SW480 (cell line): ENCODE results near the gene GALNT1.

Experiments used
- DNase-seq: peaks from one replicate; pipeline ENCODE4 v3.0.0-alpha.2; 2016; ENCODE audit warnings: low spot score

Gene GALNT1

DNA sequence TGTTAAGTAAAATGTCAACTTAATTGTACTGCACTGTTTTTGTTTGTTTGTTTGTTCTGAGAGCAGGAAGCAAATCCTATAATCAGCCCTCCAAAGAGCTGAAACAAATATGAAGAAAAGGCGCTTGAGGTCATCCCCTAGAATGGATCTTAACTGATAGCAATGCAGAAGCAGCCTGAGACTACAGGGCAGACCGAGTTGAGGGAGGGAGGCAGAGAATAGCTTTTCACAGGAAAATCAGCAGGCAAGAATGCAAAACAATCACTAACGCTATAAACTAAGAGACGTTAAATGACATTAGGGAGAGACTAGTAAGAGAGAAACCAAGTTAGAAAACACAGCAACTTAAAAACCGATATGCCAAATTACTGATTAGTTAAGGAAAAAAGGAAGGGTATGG, 37.2 kb downstream of the GALNT1 start:
- no peak for DNase-seq

DNA sequence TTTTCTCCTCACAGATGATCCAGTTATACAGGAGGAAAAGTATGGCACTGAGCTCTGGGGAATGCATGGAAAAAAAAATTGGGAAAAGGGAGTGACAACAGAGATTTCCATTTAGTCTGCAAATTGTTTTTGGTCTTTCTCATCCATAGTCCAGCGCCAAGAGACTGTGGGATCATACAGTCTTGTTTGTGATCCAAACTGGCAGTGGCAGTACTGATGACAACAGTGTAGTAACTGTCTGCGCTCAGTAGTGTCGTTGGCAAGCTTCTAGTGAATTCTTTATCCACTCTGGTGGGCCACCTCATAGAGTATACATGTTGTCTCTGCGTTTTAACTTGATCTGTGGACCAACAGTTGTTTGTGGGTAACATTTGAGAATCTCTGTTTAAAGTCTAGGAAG, 37.9 kb downstream of the GALNT1 start:
- DNase-seq = no peak

DNA sequence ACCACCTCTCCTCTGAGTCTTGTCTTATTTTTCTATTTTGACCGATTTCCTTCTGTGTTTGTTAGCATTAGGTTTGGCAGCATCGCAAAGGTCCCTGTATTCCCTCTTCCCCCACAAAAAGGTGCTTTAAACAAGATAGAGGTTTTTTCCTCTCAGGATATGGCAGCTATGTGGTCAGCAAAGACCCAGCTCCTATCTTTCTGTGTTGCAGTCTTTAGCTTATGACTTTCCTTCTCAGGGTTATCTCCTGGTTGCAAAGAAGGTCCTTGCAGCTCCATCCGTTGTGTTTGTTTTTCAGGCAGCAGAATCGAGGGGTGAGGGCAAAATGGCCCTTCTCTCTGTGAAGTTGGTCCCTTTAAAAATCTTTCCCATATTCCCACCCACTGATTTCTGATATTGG, 38.4 kb downstream of the GALNT1 start:
- no peak for DNase-seq

- no peak for DNase-seq
Measured at GRCh38 chr18:35620765-35621164, 39.2 kb downstream of the GALNT1 start.

- no peak for DNase-seq
Measured at GRCh38 chr18:35623255-35623654, 41.7 kb downstream of the GALNT1 start.

- DNase-seq = no peak
Measured at GRCh38 chr18:35624146-35624545, 42.6 kb downstream of the GALNT1 start.

GRCh38 chr18:35625232-35625631, 43.7 kb downstream of the GALNT1 start:
- no peak for DNase-seq

DNA sequence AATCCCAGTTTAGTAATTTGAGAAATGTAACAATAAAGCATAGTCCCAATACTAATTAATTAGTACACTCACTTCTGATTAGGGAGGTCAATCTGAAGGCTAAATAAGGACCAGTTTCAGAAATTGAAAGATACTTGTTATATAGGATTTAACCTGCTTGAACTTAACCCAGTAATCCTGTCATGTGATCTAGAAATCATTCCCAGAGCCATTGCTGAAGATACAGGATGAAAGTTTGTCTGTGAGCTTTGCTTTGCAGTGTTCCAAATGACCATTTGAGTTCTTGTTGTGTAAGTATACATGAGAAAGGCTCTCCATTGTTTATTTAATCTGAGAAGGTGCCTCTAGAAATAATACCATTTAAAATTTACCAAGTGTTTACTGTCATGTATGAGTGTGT, 52.2 kb downstream of the GALNT1 start:
- DNase-seq = no peak

DNA sequence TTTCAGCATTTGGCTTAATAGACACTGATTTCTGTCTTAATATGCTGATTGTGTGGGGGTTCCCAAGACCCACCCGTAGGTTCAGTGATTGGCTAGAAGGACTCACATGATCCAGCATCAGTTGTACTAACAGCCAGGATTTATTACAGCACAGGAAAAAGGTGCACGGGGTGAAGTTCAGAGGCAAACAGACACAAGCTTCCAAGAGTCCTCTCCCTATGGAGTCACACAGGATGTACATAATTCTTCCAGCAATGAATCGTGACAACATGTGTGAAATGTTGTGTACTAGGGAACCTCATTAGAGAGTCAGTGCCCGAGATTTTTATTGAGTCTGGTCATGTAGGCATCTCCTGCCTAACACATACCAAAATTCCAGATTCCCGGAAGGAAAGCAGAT, 52.8 kb downstream of the GALNT1 start:
- DNase-seq = no peak

- no peak for DNase-seq
Measured at GRCh38 chr18:35635170-35635569, 53.6 kb downstream of the GALNT1 start.

- no peak for DNase-seq
Measured at GRCh38 chr18:35637227-35637626, 55.7 kb downstream of the GALNT1 start.

DNA sequence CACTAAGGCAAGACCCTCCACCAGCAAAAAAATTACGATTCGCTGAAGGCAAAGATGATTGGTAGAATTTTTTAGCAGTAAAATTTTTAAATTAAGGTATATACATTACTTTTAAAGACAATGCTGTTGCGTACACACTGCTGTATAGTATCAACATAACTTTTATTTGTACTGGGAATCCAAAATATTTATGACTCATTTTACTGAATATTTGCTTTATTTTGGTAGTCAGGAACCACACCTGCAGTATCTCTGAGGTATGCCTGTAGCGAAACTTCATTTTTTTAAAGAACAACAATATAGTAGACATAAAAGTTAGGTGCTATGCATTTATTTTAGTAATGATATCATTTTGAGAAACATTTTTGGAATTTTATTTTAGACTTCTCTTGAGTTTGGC, 57.8 kb downstream of the GALNT1 start:
- no peak for DNase-seq

DNA sequence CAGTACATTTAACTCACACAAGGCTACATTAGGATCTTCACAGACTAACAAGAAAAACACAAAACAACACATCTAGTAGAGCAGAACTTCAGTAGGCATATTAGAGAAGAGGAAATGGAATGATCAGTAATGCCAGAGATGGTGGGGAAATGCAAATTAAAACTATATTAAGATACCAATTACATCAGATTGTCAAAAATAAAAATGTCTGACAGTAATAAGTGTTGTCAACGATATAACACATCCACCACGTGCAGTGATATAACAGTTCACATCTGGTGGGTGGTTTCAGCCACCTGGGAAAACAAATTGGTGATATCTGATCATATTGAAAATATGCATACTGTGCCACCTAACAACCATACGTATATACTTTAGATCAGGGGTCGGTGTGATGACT, 59.9 kb downstream of the GALNT1 start:
- no peak for DNase-seq

GRCh38 chr18:35641916-35642315, 60.4 kb downstream of the GALNT1 start:
- no peak for DNase-seq

- DNase-seq = no peak
Measured at GRCh38 chr18:35642802-35643201, 61.3 kb downstream of the GALNT1 start.

DNA sequence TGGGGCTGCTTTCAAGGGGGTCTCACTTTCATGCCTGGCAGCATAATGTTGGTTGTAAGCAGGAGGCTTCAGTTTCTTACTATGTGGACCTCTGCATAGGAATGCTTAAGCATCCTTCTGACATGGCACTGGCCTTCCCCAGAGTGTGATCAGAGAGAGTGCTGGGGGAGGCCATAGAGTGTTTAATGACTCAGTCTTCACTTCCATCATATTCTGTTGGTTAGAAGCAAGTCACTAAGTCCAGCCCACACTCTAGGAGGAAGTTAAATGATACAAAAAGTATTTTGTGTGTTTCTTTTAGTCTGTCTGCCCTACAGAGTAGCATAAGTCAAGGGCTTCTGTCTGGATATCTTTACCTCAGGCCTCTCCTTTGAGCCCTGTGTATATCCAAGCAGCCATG, 64.9 kb downstream of the GALNT1 start:
- DNase-seq = no peak

- DNase-seq = no peak
Measured at GRCh38 chr18:35653392-35654135, 72.0 kb downstream of the GALNT1 start.

GRCh38 chr18:35658112-35658511, 76.6 kb downstream of the GALNT1 start:
- DNase-seq = no peak

- DNase-seq = no peak
Measured at GRCh38 chr18:35661483-35662146, 80.1 kb downstream of the GALNT1 start.

- DNase-seq = no peak
Measured at GRCh38 chr18:35662293-35663062, 80.9 kb downstream of the GALNT1 start.

DNA sequence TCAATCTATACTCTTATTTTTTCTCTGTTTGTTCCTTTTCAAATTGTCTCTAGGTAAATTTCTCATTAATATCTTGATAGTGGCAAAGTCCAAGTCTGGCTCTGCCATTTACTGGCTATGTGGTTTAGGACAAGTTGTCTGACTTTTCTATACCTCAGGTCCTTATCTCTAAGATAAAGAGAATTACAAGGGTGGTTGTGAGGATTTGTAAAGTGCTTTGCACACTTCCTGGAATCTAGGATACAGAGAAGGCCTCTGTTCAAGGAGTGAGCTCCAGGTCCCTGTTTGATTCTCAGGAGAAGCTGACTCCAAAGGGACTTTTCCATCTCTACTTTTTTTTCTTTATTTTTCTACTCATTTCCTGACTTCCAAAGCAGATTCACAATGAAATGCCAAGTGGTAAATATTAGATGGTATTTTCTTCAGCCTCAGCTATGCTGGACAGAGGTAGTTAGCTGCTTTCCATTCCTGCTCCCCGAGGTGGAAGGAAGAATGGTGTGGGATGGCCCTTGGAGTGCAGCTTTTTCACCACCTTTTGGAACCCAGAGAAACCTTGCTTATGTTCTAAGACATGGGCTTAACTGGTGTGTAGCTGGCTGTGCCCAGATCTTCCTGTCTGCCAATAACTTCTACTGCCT, 90.5 kb downstream of the GALNT1 start:
- DNase-seq = no peak

- DNase-seq = no peak
Measured at GRCh38 chr18:35672897-35673296, 91.4 kb downstream of the GALNT1 start.

DNA sequence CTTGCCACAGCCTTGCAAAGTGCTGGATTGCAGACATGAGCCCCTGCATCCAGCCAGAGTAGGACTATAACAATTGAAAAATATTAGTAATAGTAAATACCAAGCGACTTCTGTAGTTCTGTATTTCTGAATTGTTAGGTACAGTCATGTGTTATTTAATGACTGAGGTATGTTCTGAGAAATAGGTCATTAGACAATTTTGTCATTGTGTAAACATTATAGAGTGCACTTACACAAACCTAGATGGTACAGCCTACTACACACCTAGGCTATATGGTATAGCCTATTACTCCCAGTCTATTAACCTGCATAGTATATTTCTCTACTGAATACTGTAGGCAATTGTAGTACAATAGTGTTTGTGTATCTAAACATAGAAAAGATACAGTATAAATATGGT, 92.1 kb downstream of the GALNT1 start:
- DNase-seq = no peak
